H1 (cell line): Measurements from ENCODE around the gene PITPNC1. TPM values are rescaled to one million over a fixed set of nuclear protein-coding genes. Genes with fewer than 3 reads are reported as not detected.

Source experiments
- BRCA1 ChIP-seq: IDR thresholded peaks from 2 replicates; pipeline ENCODE4 v1.6.1; 2012; ENCODE audit warnings: low read depth, low read length, improper control_type of control experiment
- CBX5 ChIP-seq: fragments of 300-800, 300-1000 bp; sonication (generic); IDR thresholded peaks from 2 replicates; pipeline ENCODE4 v1.7.1; 2016; ENCODE audit warnings: antibody characterized with exemption, low read length, low read depth
- CHD7 ChIP-seq: fragments of 300-600 bp; sonication (generic); IDR thresholded peaks from 2 replicates; pipeline ENCODE4 v1.7.1; 2012; ENCODE audit warnings: low read length, moderate library complexity, mild to moderate bottlenecking, inconsistent platforms; ENCODE audit not compliant: insufficient replicate concordance
- CTCF ChIP-seq, 3 experiments: IDR thresholded peaks; 1 replicate in 2 of 3; 2 replicates in 1 of 3; pipeline versions ENCODE4 v1.5.1 to v1.6.1; 2011; ENCODE audit warnings: low read length in 3 of 3, mild to moderate bottlenecking in 3 of 3, inconsistent platforms in 2 of 3, low read depth in 1 of 3, moderate library complexity in 1 of 3; ENCODE audit not compliant: insufficient read depth in 1 of 3; ENCODE audit errors: control extremely low read depth in 1 of 3
- GABPA ChIP-seq: IDR thresholded peaks from 2 replicates; pipeline ENCODE4 v1.6.1; 2011; ENCODE audit warnings: mild to moderate bottlenecking, low read length, moderate library complexity, borderline replicate concordance; ENCODE audit not compliant: insufficient read depth
- POLR2AphosphoS5 ChIP-seq: IDR thresholded peaks from 2 replicates; pipeline ENCODE4 v1.6.1; 2011; ENCODE audit warnings: low read depth, low read length
- RFX5 ChIP-seq: IDR thresholded peaks from 2 replicates; pipeline ENCODE4 v1.6.1; 2011; ENCODE audit warnings: low read depth, low read length, improper control_type of control experiment, borderline replicate concordance
- RXRA ChIP-seq: IDR thresholded peaks from 2 replicates; pipeline ENCODE4 v1.6.1; 2011; ENCODE audit warnings: low read depth, mild to moderate bottlenecking, low read length, moderate library complexity; ENCODE audit not compliant: insufficient read depth
- SRF ChIP-seq: IDR thresholded peaks from 2 replicates; pipeline ENCODE4 v1.6.1; 2011; ENCODE audit warnings: mild to moderate bottlenecking, low read depth, low read length, moderate library complexity
- TAF1 ChIP-seq: IDR thresholded peaks from 2 replicates; pipeline ENCODE4 v1.6.1; 2011; ENCODE audit warnings: mild to moderate bottlenecking, low read depth, low read length
- polyA plus RNA-seq, 7 experiments: library from polyadenylated mRNA; depleted of rRNA in 3 of 7; stranded (reverse) in 5 of 7; unstranded in 2 of 7; fragments of >200 nt in 5 of 7; fragments of 200-250 nt in 2 of 7; gene quantifications; 1 replicate in 5 of 7; 2 replicates in 1 of 7; 4 replicates in 1 of 7; pipeline versions ENCODE4 v1.2.1 to v1.2.3, GENCODE V29; 2011 to 2013; ENCODE audit warnings: missing spikeins in 2 of 7, mixed read lengths in 2 of 7
- total RNA-seq: library from RNA; stranded (reverse); fragmentation: NEBNext Ultra II Directional; extraction: Animal tissue kit (Norgen Biotek cat#: 25700); gene quantifications from 2 replicates; pipeline ENCODE4 v1.2.1, GENCODE V29; 2021

PITPNC1 gene
- total and polyA plus RNA-seq, 2 of the 8 experiments (the other 6 are each of a cell fraction or from before 2014, with no cell fraction given), result 17.6 to 54.7 TPM

- TF ChIP-seq CHD7 (no peak), CBX5 (no peak), SRF (no peak), POLR2AphosphoS5 (no peak), TAF1 (no peak), RFX5 (no peak), GABPA (no peak), CTCF (IDR thresholded peaks at IDR 0.05; ENCODE audit: control extremely low read depth in 1 of 3, insufficient read depth in 1 of 3, low read depth in 1 of 3, low read length in 3 of 3) (no peak), RXRA (no peak), BRCA1 (no peak)
These were observed 238.7 kb downstream of the PITPNC1 start (continued) for GRCh38 chr17:67615736-67616135.
